Measurements from ENCODE around the gene UBE2J2. TPM values are rescaled to one million over a fixed set of nuclear protein-coding genes. Genes with fewer than 3 reads are reported as not detected.

Gene UBE2J2
- total and polyA plus RNA-seq, 5 experiments from 2014 or later: 84.7 to 105 (median 92.9) TPM

- POLR2A ChIA-PET: interaction anchor here (1.3 kb wide), 1 partner anchor 13 kb away, joined by 4 read pairs; no protein-coding TSS in a partner anchor
- Mint-ChIP-seq H3K4me3 (no peak overlapping the region), H3K9me3 (no peaks in the 10 kb centered on the region), H3K27ac (peak overlapping the region in 1 of 10 donors; percentile 13), H3K4me1 (peaks cover 3 to 26% (median 6%) of the 10 kb centered on the region in 4 donors), H3K36me3 (peaks cover 0 to 66% (median 21%) of the 10 kb centered on the region in 3 donors), H3K27me3 (no peaks in the 10 kb centered on the region)
- no peak for ATAC-seq
- no peak for DNase-seq
Measured at GRCh38 chr1:1220197-1220596, 53.5 kb downstream of the UBE2J2 start.

GRCh38 chr1:1219341-1219740, 54.3 kb downstream of the UBE2J2 start:
- peaks cover 0 to 61% (median 21%) of the 10 kb centered on the region in 3 donors for H3K36me3 Mint-ChIP-seq
- POLR2A ChIA-PET: interaction anchor here (1.3 kb wide), 1 partner anchor 12 kb away, joined by 4 read pairs; no protein-coding TSS in a partner anchor
- H3K4me1 Mint-ChIP-seq: peaks cover 5 to 35% (median 15%) of the 10 kb centered on the region in 4 donors
- H3K9me3 Mint-ChIP-seq: no peaks in the 10 kb centered on the region
- DNase-seq (no peak), ATAC-seq (no peak)
- H3K27me3 Mint-ChIP-seq: no peaks in the 10 kb centered on the region
- H3K4me3 Mint-ChIP-seq: no peak overlapping the region
- no peak overlapping the region for H3K27ac Mint-ChIP-seq

GRCh38 chr1:1218524-1219200, 55.0 kb downstream of the UBE2J2 start:
- Mint-ChIP-seq H3K4me3 (no peak overlapping the region), H3K36me3 (peaks cover 0 to 55% (median 19%) of the 10 kb centered on the region in 3 donors), H3K4me1 (peaks cover 8 to 39% (median 17%) of the 10 kb centered on the region in 4 donors), H3K27me3 (no peaks in the 10 kb centered on the region), H3K9me3 (no peaks in the 10 kb centered on the region), H3K27ac (peak overlapping the region in 2 of 10 donors; percentile 35 to 59)
- POLR2A ChIA-PET: interaction anchor here (1.2 to 1.3 kb wide), 2 partner anchors 11 to 389 kb away, joined by 3 to 4 read pairs; no protein-coding TSS in a partner anchor
- DNase-seq: no peak
- ATAC-seq: no peak

- H3K4me3 Mint-ChIP-seq: no peak overlapping the region
- peaks cover 8 to 37% (median 17%) of the 10 kb centered on the region in 4 donors for H3K4me1 Mint-ChIP-seq
Measured at GRCh38 chr1:1217621-1218523, 55.8 kb downstream of the UBE2J2 start.

GRCh38 chr1:1216770-1217620, 56.7 kb downstream of the UBE2J2 start:
- Mint-ChIP-seq H3K36me3 (peaks cover 0 to 43% (median 13%) of the 10 kb centered on the region in 3 donors), H3K4me3 (peak overlapping the region in 3 of 10 donors; percentile 5 to 22 (median 22)), H3K4me1 (peaks cover 8 to 34% (median 19%) of the 10 kb centered on the region in 4 donors), H3K9me3 (no peaks in the 10 kb centered on the region), H3K27me3 (no peaks in the 10 kb centered on the region), H3K27ac (peak overlapping the region in 8 of 10 donors; percentile 32 to 90 (median 54))
- DNase-seq (no peak), ATAC-seq (no peak)
- POLR2A ChIA-PET: interaction anchor here (0.7 kb wide), 1 partner anchor 9 kb away, joined by 3 read pairs; no protein-coding TSS in a partner anchor

More at GRCh38 chr1:1217621-1218523, 55.8 kb downstream of the UBE2J2 start:
- no peaks in the 10 kb centered on the region for H3K27me3 Mint-ChIP-seq
- no peaks in the 10 kb centered on the region for H3K9me3 Mint-ChIP-seq
- peak overlapping the region in 2 of 10 donors; percentile 35 to 71 for H3K27ac Mint-ChIP-seq
- POLR2A ChIA-PET: interaction anchor here (1.2 kb wide), 1 partner anchor 389 kb away, joined by 3 read pairs; no protein-coding TSS in a partner anchor
- H3K36me3 Mint-ChIP-seq: peaks cover 0 to 49% (median 16%) of the 10 kb centered on the region in 3 donors
- ATAC-seq (no peak), DNase-seq (no peak)

- Mint-ChIP-seq H3K4me1 (peaks cover 8 to 31% (median 19%) of the 10 kb centered on the region in 4 donors), H3K27me3 (no peaks in the 10 kb centered on the region), H3K27ac (peak overlapping the region in 2 of 10 donors; percentile 56 to 90), H3K9me3 (no peaks in the 10 kb centered on the region), H3K36me3 (peaks cover 0 to 38% (median 13%) of the 10 kb centered on the region in 3 donors), H3K4me3 (no peak overlapping the region)
- ATAC-seq: no peak
- POLR2A ChIA-PET: interaction anchor here (1.1 to 2.1 kb wide), 2 partner anchors 12 to 15 kb away, joined by 4 to 6 read pairs; partner anchors contain the start of genes B3GALT6 and SDF4
- DNase-seq: no peak
Measured at GRCh38 chr1:1215881-1216605, 57.6 kb downstream of the UBE2J2 start.

- H3K27ac Mint-ChIP-seq: peak overlapping the region in 3 of 10 donors; percentile 11 to 40 (median 38)
- ATAC-seq (no peak), DNase-seq (peak in 1 of 10 donors; percentile 23)
- POLR2A ChIA-PET: interaction anchor here (0.8 to 2.1 kb wide), 3 partner anchors 12 to 193 kb away, joined by 3 to 6 read pairs (median 4); partner anchors contain the start of genes B3GALT6 and SDF4
- peaks cover 8 to 25% (median 19%) of the 10 kb centered on the region in 4 donors for H3K4me1 Mint-ChIP-seq
- peak overlapping the region in 1 of 10 donors; percentile 18 for H3K4me3 Mint-ChIP-seq
- no peaks in the 10 kb centered on the region for H3K27me3 Mint-ChIP-seq
- no peaks in the 10 kb centered on the region for H3K9me3 Mint-ChIP-seq
- peaks cover 0 to 31% (median 11%) of the 10 kb centered on the region in 3 donors for H3K36me3 Mint-ChIP-seq
Measured at GRCh38 chr1:1215080-1215676, 58.5 kb downstream of the UBE2J2 start.

- peak within 1 kb of the TSS in 9 of 10 donors; percentile 33 to 70 (median 53) for H3K4me3 Mint-ChIP-seq
- POLR2A ChIA-PET: interaction anchor here (0.5 to 1.9 kb wide), 4 partner anchors 8 to 87 kb away, joined by 3 to 6 read pairs (median 4); no protein-coding TSS in a partner anchor
- H3K27ac Mint-ChIP-seq: peak within 1 kb of the TSS in 7 of 10 donors; percentile 11 to 81 (median 38)
- H3K9me3 Mint-ChIP-seq: no peaks in the 10 kb centered on the region
- DNase-seq (peak in 6 of 10 donors; percentile 12 to 50 (median 34)), ATAC-seq (peak; percentile 48 to 57)
- peaks cover 8 to 31% (median 27%) of the 10 kb centered on the region in 4 donors for H3K4me1 Mint-ChIP-seq
- peaks cover 0 to 20% (median 11%) of the 10 kb centered on the region in 3 donors for H3K36me3 Mint-ChIP-seq
- H3K27me3 Mint-ChIP-seq: no peaks in the 10 kb centered on the region
Measured at GRCh38 chr1:1213345-1214265, 60.0 kb downstream of the UBE2J2 start, which contains the start of gene TNFRSF4. TNFRSF4 (minus strand) TSS chr1:1214153; CDS start chr1:1214127, 26 bp downstream.

- H3K4me3 Mint-ChIP-seq: peak overlapping the region in 3 of 10 donors; percentile 10 to 34 (median 22)
- peak; percentile 16 to 21 for ATAC-seq
Measured at GRCh38 chr1:1212780-1213344, 60.8 kb downstream of the UBE2J2 start.

More at GRCh38 chr1:1212780-1213344, 60.8 kb downstream of the UBE2J2 start:
- Mint-ChIP-seq H3K27me3 (peaks cover 0 to 5% (median 0%) of the 10 kb centered on the region in 5 donors), H3K27ac (no peak overlapping the region), H3K36me3 (peaks cover 0 to 12% (median 10%) of the 10 kb centered on the region in 3 donors), H3K9me3 (no peaks in the 10 kb centered on the region), H3K4me1 (peaks cover 12 to 38% (median 33%) of the 10 kb centered on the region in 4 donors)
- peak in 5 of 10 donors; percentile 13 to 62 (median 37) for DNase-seq
- POLR2A ChIA-PET: interaction anchor here (0.5 to 1.9 kb wide), 5 partner anchors 8 to 87 kb away, joined by 3 to 6 read pairs (median 3); no protein-coding TSS in a partner anchor
